Measurements from ENCODE around the gene DENND1B. TPM values are rescaled to one million over a fixed set of nuclear protein-coding genes. Genes with fewer than 3 reads are reported as not detected.

The DENND1B gene
- total RNA-seq, 2 donors from 2014 or later: 9.4 to 11.9 TPM

DNA sequence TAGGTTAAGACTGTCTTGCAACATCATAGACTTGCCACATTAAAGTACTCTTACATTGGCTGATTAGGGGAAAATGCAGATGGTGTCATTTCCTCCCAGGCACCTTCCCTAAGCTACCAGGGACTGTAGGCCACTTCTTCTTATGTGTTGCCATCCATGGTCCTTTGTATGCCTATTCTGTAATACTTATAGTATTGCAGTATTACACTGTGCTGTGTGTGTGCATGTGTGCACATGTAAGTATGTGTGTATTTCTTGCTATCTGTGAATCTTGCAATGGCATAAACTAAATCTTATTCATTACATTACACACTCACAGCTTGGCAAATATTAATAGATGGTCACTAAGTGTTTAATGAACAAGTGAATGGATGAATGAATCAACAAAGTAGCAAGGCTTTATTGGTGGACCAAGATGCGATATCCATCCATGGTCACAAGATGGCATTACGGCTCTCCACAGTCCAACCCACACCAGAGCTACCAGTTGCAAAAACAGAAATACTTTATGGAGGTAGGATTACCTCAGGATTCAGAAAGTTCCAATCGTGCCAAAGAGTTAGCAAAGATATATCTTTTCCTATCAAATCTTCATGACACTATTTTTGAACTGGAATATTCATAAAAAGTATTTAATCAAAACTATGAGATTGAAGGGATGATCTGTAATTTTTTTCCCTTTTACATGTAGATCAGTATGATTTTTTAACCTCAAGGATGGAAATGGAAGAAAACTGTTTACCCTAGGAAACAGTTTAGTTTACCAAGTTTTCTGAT is 160.2 kb downstream of the DENND1B start:
- H3K9ac ChIP-seq (ENCODE audit: extremely low read depth, low read length, poor library complexity, severe bottlenecking): no peak overlapping the region
- no peaks in the 10 kb centered on the region for H3K36me3 ChIP-seq (ENCODE audit: control insufficient read depth, insufficient read depth, low read length)
- no peaks in the 10 kb centered on the region for H3K9me3 ChIP-seq (ENCODE audit: control insufficient read depth, low read length)
- peak; percentile 71 for DNase-seq
- H3K27me3 ChIP-seq (ENCODE audit: control insufficient read depth, insufficient read depth, low read length, poor library complexity, severe bottlenecking): no peaks in the 10 kb centered on the region
- Mint-ChIP-seq H3K36me3 (ENCODE audit: low read depth) (no peaks in the 10 kb centered on the region), H3K27ac (no peak overlapping the region), H3K4me1 (peaks cover 14% of the 10 kb centered on the region), H3K9me3 (no peaks in the 10 kb centered on the region), H3K27me3 (ENCODE audit: insufficient read depth) (no peaks in the 10 kb centered on the region), H3K4me3 (no peak overlapping the region)
- 35% methylated on average over 3 of the region's 3 CpGs; no CpG with 5 or more reads in 1 of the 2 experiments for WGBS, 2 experiments (ENCODE audit: insufficient coverage in 1 of 2, insufficient read length in 1 of 2)
- H3K4me3 ChIP-seq (ENCODE audit: low read length): no peak overlapping the region
- no peaks in the 10 kb centered on the region for H3K4me1 ChIP-seq (ENCODE audit: control insufficient read depth, insufficient read depth, low read length)
- H3K27ac ChIP-seq (ENCODE audit: low read depth, low read length): no peak overlapping the region
- TF ChIP-seq, protein P1, sequence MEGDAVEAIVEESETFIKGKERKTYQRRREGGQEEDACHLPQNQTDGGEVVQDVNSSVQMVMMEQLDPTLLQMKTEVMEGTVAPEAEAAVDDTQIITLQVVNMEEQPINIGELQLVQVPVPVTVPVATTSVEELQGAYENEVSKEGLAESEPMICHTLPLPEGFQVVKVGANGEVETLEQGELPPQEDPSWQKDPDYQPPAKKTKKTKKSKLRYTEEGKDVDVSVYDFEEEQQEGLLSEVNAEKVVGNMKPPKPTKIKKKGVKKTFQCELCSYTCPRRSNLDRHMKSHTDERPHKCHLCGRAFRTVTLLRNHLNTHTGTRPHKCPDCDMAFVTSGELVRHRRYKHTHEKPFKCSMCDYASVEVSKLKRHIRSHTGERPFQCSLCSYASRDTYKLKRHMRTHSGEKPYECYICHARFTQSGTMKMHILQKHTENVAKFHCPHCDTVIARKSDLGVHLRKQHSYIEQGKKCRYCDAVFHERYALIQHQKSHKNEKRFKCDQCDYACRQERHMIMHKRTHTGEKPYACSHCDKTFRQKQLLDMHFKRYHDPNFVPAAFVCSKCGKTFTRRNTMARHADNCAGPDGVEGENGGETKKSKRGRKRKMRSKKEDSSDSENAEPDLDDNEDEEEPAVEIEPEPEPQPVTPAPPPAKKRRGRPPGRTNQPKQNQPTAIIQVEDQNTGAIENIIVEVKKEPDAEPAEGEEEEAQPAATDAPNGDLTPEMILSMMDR (conservative IDR thresholded peaks at IDR 0.05): peak; percentile 85

DNA sequence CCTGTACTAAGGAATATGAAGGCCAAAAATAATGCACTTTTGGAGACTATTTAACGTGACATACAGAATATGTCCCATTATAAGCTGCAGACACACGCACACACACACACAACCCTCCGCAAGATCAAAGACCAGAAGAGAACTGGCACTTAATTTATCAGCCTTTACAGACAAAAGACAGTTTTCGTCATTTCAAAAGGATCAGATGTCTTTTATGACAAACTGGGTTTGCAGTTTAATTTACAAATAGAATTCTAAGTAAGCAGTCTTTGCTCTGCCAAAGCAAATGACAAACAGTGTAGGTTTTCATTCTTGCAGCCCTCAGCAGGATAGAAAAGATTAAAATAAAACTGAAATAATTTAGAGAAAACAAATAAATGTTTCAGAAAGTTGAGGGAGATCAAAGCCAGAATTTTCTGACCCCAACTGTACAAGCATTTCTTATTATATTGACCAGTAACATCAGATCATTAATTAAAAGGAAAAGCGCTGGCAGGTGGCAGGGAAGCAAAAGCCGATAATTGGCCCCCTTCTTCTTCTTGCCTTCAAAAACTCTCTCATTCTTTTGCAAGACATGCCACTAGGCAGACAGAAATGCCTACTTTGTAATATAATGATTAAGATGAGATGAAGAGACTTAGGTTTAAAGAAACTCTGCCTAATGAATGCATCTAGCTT is 169.0 kb downstream of the DENND1B start:
- 92 to 100% methylated on average over 1 to 6 of the region's 6 CpGs for WGBS, 2 experiments (ENCODE audit: insufficient coverage in 1 of 2, insufficient read length in 1 of 2)
- no peak overlapping the region for H3K27ac Mint-ChIP-seq

DNA sequence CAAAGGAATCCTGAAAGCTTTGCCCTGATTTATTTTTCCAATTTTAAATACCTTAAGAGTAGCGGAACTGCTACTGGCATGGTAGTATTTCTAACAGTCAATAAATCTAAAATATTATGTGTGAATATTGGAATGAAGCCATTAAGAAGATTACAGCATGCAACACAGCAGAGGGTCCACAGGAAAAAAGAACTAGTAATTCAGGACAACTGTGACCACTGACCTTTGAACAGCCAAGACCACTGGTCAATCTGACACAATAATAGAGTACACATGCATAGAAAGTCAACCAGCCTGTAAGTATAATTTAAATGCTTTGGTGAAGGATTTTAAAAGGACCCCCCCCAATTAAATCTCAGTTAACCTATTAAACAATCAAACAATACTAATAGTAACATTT is 171.0 kb downstream of the DENND1B start:
- no peaks in the 10 kb centered on the region for H3K4me1 Mint-ChIP-seq
- H3K36me3 Mint-ChIP-seq (ENCODE audit: low read depth): no peaks in the 10 kb centered on the region
- Histone ChIP-seq H3K9ac (ENCODE audit: extremely low read depth, low read length, poor library complexity, severe bottlenecking) (no peak overlapping the region), H3K4me3 (ENCODE audit: low read length) (no peak overlapping the region), H3K9me3 (ENCODE audit: control insufficient read depth, low read length) (no peaks in the 10 kb centered on the region), H3K4me1 (ENCODE audit: control insufficient read depth, insufficient read depth, low read length) (no peaks in the 10 kb centered on the region), H3K27ac (ENCODE audit: low read depth, low read length) (no peak overlapping the region), H3K27me3 (ENCODE audit: control insufficient read depth, insufficient read depth, low read length, poor library complexity, severe bottlenecking) (no peaks in the 10 kb centered on the region), H3K36me3 (ENCODE audit: control insufficient read depth, insufficient read depth, low read length) (no peaks in the 10 kb centered on the region)
- H3K9me3 Mint-ChIP-seq: no peaks in the 10 kb centered on the region
- no peaks in the 10 kb centered on the region for H3K27me3 Mint-ChIP-seq (ENCODE audit: insufficient read depth)
- TF ChIP-seq, protein P1 (conservative IDR thresholded peaks at IDR 0.05): no peak
- no peak for DNase-seq
- H3K4me3 Mint-ChIP-seq: no peak overlapping the region
- 100% methylated on average over 1 of the region's 1 CpG; no CpG with 5 or more reads in 1 of the 2 experiments for WGBS, 2 experiments (ENCODE audit: insufficient coverage in 1 of 2, insufficient read length in 1 of 2)
- H3K27ac Mint-ChIP-seq: no peak overlapping the region

More for the DNA sequence above, 169.0 kb downstream of the DENND1B start:
- TF ChIP-seq, protein P1 (conservative IDR thresholded peaks at IDR 0.05): no peak
- no peak overlapping the region for H3K9ac ChIP-seq (ENCODE audit: extremely low read depth, low read length, poor library complexity, severe bottlenecking)
- H3K9me3 Mint-ChIP-seq: no peaks in the 10 kb centered on the region
- no peaks in the 10 kb centered on the region for H3K4me1 ChIP-seq (ENCODE audit: control insufficient read depth, insufficient read depth, low read length)
- no peak overlapping the region for H3K27ac ChIP-seq (ENCODE audit: low read depth, low read length)
- no peaks in the 10 kb centered on the region for H3K36me3 ChIP-seq (ENCODE audit: control insufficient read depth, insufficient read depth, low read length)
- DNase-seq: no peak
- no peaks in the 10 kb centered on the region for H3K9me3 ChIP-seq (ENCODE audit: control insufficient read depth, low read length)
- H3K27me3 ChIP-seq (ENCODE audit: control insufficient read depth, insufficient read depth, low read length, poor library complexity, severe bottlenecking): no peaks in the 10 kb centered on the region
- H3K4me3 Mint-ChIP-seq: no peak overlapping the region
- H3K27me3 Mint-ChIP-seq (ENCODE audit: insufficient read depth): no peaks in the 10 kb centered on the region
- H3K4me3 ChIP-seq (ENCODE audit: low read length): no peak overlapping the region
- no peaks in the 10 kb centered on the region for H3K36me3 Mint-ChIP-seq (ENCODE audit: low read depth)
- no peaks in the 10 kb centered on the region for H3K4me1 Mint-ChIP-seq

Measured in endodermal cell (in vitro differentiated cells).